Bladder microvascular endothelial cell (primary cell): ENCODE data around the gene RAI14. TPM values are rescaled to one million over a fixed set of nuclear protein-coding genes. Genes with fewer than 3 reads are reported as not detected.

Experiments
- total RNA-seq: library from RNA; depleted of rRNA; stranded (reverse); fragments of >200 nt; gene quantifications from 2 replicates; pipeline ENCODE4 v1.2.3, GENCODE V29; 2014

Gene RAI14
- total RNA-seq, result 95.5 and 453 TPM in 2 replicates

DNA sequence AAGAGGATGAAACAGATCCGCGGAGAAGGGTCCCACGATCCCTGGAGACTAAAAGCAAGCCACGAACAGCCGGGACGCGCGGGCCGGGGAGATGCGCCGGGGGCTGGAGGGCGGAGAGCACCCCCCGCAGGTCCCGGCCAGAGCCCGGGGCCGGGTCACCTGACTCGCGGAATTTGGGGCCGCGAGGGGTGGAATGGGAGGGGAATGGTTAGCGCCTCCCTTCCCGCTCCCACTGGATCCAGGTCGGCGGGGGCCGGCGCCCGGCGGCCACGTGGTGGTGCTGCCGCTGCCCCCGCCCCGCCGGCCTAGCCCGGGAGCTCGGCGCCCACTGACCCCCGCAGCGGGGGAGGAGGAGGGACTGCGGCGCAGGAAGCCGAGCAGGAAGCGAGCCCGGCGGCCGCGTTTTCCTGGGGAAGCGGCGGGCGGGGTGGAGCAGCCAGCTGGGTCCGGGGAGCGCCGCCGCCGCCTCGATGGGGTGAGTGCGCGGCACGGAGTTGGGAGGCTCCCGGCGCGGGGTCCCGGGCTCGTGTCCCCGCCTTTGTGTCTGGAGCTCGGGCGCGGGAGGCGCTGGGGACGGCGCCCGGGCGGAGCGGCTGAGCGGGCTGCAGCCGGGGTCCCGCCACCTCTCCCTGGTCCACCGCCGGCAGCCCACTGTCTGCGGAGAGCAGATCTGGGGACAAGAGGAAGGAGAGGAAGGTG, at the start of gene RAI14:
RAI14 (plus strand) TSS at position 328 of the 699 bp plus-strand sequence. CDS start 30,592 bp downstream, outside the sequence.

GRCh38 chr5:34838785-34839714, 182.9 kb downstream of the RAI14 start, which contains the start of gene TTC23L:
Gene TTC23L (plus strand): TSS chr5:34839164. CDS start chr5:34840672, 1,508 bp downstream.

Other genes with a start within 250 kb of the RAI14 start
- not detected in 2 replicates for gene TTC23L, start 182.8 kb downstream of the RAI14 start, total RNA-seq